ENCODE results near the gene UBR1. TPM values are rescaled to one million over a fixed set of nuclear protein-coding genes. Genes with fewer than 3 reads are reported as not detected.

The UBR1 gene
- total RNA-seq, 1 experiment from 2014 or later, result 18.9 TPM

- peaks cover 13% of the 10 kb centered on the region for H3K36me3 Mint-ChIP-seq
- H3K27ac Mint-ChIP-seq, result 0 out of 2 replicates have a peak overlapping the region, but pooled peaks have one; percentile 43
- ATAC-seq (no peak), DNase-seq (ENCODE audit: low spot score) (no peak)
- TF ChIP-seq TEAD1 (CRISPR knock-in tag; IDR thresholded peaks at IDR 0.05), result no peak
- TF ChIP-seq, protein P1, sequence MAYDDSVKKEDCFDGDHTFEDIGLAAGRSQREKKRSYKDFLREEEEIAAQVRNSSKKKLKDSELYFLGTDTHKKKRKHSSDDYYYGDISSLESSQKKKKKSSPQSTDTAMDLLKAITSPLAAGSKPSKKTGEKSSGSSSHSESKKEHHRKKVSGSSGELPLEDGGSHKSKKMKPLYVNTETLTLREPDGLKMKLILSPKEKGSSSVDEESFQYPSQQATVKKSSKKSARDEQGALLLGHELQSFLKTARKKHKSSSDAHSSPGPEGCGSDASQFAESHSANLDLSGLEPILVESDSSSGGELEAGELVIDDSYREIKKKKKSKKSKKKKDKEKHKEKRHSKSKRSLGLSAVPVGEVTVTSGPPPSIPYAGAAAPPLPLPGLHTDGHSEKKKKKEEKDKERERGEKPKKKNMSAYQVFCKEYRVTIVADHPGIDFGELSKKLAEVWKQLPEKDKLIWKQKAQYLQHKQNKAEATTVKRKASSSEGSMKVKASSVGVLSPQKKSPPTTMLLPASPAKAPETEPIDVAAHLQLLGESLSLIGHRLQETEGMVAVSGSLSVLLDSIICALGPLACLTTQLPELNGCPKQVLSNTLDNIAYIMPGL (CRISPR knock-in tag; IDR thresholded peaks at IDR 0.05), result no peak
- TF ChIP-seq, protein P2, sequence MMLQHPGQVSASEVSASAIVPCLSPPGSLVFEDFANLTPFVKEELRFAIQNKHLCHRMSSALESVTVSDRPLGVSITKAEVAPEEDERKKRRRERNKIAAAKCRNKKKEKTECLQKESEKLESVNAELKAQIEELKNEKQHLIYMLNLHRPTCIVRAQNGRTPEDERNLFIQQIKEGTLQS (CRISPR knock-in tag; conservative IDR thresholded peaks at IDR 0.05), result no peak
- TF ChIP-seq E2F1 (CRISPR knock-in tag; IDR thresholded peaks at IDR 0.05), result no peak
- TF ChIP-seq CTCF (IDR thresholded peaks at IDR 0.05), result no peak
- no peak for TF ChIP-seq NFYB (CRISPR knock-in tag; conservative IDR thresholded peaks at IDR 0.05; ENCODE audit: low read depth)
- TF ChIP-seq ESRRA (CRISPR knock-in tag; IDR thresholded peaks at IDR 0.05; ENCODE audit: borderline replicate concordance), result no peak
- TF ChIP-seq MXD4 (CRISPR knock-in tag; IDR thresholded peaks at IDR 0.05; ENCODE audit: borderline replicate concordance), result no peak
- H3K9me3 Mint-ChIP-seq, result no peaks in the 10 kb centered on the region
- POLR2A ChIA-PET, result interaction anchor here (0.6 to 0.7 kb wide), 2 partner anchors 105 to 1400 kb away, joined by 6 to 7 read pairs; no protein-coding TSS in a partner anchor
- no peaks in the 10 kb centered on the region for H3K27me3 Mint-ChIP-seq (ENCODE audit: low read depth)
- CTCF ChIA-PET, result interaction anchor here (0.6 kb wide), 3 partner anchors 27 to 943 kb away, joined by 3 read pairs; no protein-coding TSS in a partner anchor
- no peaks in the 10 kb centered on the region for H3K4me1 Mint-ChIP-seq
- no peak overlapping the region for H3K4me3 Mint-ChIP-seq
These were observed 10.6 kb downstream of the UBR1 start for GRCh38 chr15:43095243-43095642.

GRCh38 chr15:43094416-43095030 lies 11.3 kb downstream of the UBR1 start:
- POLR2A ChIA-PET, result interaction anchor here (0.7 kb wide), 1 partner anchor 9 kb away, joined by 3 read pairs; no protein-coding TSS in a partner anchor
- H3K4me1 Mint-ChIP-seq, result no peaks in the 10 kb centered on the region
- CTCF ChIA-PET, result interaction anchor here (0.6 kb wide), 1 partner anchor 504 kb away, joined by 3 read pairs; no protein-coding TSS in a partner anchor
- H3K27me3 Mint-ChIP-seq (ENCODE audit: low read depth), result no peaks in the 10 kb centered on the region
- no peaks in the 10 kb centered on the region for H3K9me3 Mint-ChIP-seq
- TF ChIP-seq, protein P3, sequence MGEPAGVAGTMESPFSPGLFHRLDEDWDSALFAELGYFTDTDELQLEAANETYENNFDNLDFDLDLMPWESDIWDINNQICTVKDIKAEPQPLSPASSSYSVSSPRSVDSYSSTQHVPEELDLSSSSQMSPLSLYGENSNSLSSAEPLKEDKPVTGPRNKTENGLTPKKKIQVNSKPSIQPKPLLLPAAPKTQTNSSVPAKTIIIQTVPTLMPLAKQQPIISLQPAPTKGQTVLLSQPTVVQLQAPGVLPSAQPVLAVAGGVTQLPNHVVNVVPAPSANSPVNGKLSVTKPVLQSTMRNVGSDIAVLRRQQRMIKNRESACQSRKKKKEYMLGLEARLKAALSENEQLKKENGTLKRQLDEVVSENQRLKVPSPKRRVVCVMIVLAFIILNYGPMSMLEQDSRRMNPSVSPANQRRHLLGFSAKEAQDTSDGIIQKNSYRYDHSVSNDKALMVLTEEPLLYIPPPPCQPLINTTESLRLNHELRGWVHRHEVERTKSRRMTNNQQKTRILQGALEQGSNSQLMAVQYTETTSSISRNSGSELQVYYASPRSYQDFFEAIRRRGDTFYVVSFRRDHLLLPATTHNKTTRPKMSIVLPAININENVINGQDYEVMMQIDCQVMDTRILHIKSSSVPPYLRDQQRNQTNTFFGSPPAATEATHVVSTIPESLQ (CRISPR knock-in tag; IDR thresholded peaks at IDR 0.05), result no peak
- TF ChIP-seq ZNF263 (CRISPR knock-in tag; IDR thresholded peaks at IDR 0.05; ENCODE audit: low read depth) (no peak), HMGA2 (CRISPR knock-in tag; IDR thresholded peaks at IDR 0.05) (0 out of 2 replicates have a peak, but pooled peaks have one; percentile 21), ZNF232 (CRISPR knock-in tag; IDR thresholded peaks at IDR 0.05) (no peak), IRF2 (CRISPR knock-in tag; IDR thresholded peaks at IDR 0.05; ENCODE audit: borderline replicate concordance, low read depth) (no peak), FOXJ3 (CRISPR knock-in tag; IDR thresholded peaks at IDR 0.05; ENCODE audit: borderline replicate concordance) (no peak), TEAD1 (CRISPR knock-in tag; IDR thresholded peaks at IDR 0.05) (no peak), ZNF281 (CRISPR knock-in tag; IDR thresholded peaks at IDR 0.05) (no peak)
- 0 out of 2 replicates have a peak overlapping the region, but pooled peaks have one; percentile 43 for H3K27ac Mint-ChIP-seq
- no peak for DNase-seq (ENCODE audit: low spot score)
- no peak for ATAC-seq
- no peak overlapping the region for H3K4me3 Mint-ChIP-seq
- peaks cover 9% of the 10 kb centered on the region for H3K36me3 Mint-ChIP-seq
